ENCODE data around the gene NDUFA8.
A peak's percentile ranks its signal among the peaks of the same experiment; 100 is the strongest.

Gene NDUFA8

DNA sequence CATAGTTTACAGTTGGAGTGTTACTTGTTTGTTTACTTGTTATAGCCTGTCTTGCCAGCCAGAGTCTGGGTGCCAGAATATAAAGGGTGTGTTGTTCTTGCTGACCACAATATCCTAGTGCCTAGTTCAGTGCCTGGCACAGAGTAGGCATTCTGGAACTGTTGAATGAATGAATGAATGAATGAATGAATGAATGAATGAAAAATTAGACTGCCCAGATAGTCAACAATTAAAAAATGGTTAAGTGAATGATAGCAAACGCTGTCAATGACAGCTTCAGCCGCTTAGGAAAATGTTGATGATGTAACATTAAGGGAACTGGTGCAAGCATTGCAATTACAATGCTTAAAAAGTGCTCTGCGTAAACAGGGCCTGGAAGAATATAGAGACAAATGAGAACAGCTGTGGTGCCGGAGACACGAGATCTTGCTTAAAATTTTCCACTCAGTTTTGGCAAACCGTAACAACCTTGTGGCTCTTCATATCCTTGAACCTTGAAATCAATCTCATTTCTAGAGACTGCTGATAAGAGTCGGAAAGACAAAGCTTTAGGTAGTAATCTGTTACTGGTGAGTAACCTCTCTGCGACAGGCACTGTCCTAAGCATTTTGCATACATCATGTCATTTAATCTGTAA, 61.8 kb downstream of the NDUFA8 start:
- DNase-seq (ENCODE audit: low spot score): no peak

DNA sequence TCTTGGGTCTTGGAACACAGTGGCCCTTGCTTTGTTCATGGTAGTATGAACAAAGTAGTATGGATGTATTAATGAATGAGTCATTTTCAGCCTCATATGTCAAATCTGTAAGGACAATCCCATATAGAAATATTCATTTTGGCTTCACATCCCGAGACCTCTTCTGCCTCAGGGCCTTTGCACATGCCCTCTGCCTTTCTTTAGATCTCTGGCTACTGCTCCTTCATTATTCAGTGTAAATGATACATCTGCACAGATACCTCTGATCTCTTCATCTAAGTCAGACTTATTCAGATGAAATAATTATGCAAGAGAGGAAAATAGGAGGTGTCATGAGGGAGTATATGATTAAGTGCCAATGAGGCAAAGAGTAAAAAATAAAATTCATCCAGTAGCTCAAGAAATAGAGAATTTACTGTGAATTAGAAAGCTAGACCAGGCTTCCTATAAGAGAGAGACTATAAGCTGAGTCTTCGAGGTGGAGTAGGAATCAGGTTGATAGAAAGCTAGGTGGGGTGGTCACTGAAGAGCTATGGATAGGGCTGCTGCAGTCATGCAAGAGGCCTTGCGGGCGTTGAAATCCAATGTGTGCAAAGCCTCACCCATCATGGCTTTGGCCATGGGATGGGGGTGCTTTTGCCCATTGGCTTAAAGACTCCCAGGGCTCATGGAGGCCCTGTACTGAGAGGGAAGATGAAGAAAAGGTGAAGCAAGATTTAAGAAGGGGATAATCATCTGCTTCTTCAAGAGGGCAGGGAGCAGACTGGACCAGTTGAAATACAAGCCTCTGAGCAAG, 62.8 kb downstream of the NDUFA8 start:
- DNase-seq (ENCODE audit: low spot score): no peak

- peak; percentile 33 for DNase-seq (ENCODE audit: low spot score)
Measured at GRCh38 chr9:122095010-122095767, 64.4 kb downstream of the NDUFA8 start.
